CD4-positive, alpha-beta T cell (primary cell): ENCODE measurements around the gene ZC3H13. TPM values are rescaled to one million over a fixed set of nuclear protein-coding genes. Genes with fewer than 3 reads are reported as not detected.

Experiments used
- ATAC-seq: fragments of 200-7000 bp; cut with Tn5 transposase; one replicate; pipeline ENCODE4 v1.10.0; 2022; ENCODE audit warnings: mild to moderate bottlenecking; ENCODE audit not compliant: poor library complexity
- CTCF ChIA-PET: fragments of 350-600 bp; sonication (Branson Sonifier 250); formaldehyde crosslinking; loops from one replicate; lab custom pipeline; 2021; ENCODE audit warnings: antibody characterized with exemption, inconsistent platforms; lab: Charles Lee
- POLR2A ChIA-PET: fragments of 350-600 bp; sonication (Branson Sonifier 250); formaldehyde crosslinking; loops from one replicate; lab custom pipeline; 2021; ENCODE audit warnings: antibody characterized with exemption, inconsistent platforms; lab: Charles Lee
- DNase-seq, 14 experiments: peaks; one replicate each; pipeline ENCODE4 v3.0.0-alpha.2; 2013 to 2020; ENCODE audit warnings: mixed read lengths in 2 of 14
- H3K27ac ChIP-seq, 2 donors: one replicate each; pipeline versions ENCODE4 v1.5.1 to v1.7.0; 2013; ENCODE audit warnings: low read length in 2 of 2, low read depth in 1 of 2, mild to moderate bottlenecking in 1 of 2
- H3K27me3 ChIP-seq, 2 experiments: 1 replicate in 1 of 2; 2 replicates in 1 of 2; pipeline versions ENCODE4 v1.6.1 to v1.7.0; 2013; ENCODE audit warnings: low read length in 2 of 2, control low read depth in 1 of 2, mild to moderate bottlenecking in 1 of 2, moderate library complexity in 1 of 2; ENCODE audit not compliant: insufficient read depth in 2 of 2, control insufficient read depth in 1 of 2
- H3K36me3 ChIP-seq: one replicate; pipeline ENCODE4 v1.6.1; 2013; ENCODE audit warnings: low read length, control low read depth; ENCODE audit not compliant: insufficient read depth
- H3K4me1 ChIP-seq: one replicate; pipeline ENCODE4 v1.6.1; 2013; ENCODE audit warnings: low read length, control low read depth; ENCODE audit not compliant: insufficient read depth
- H3K4me3 ChIP-seq: one replicate; pipeline ENCODE4 v1.5.1; 2013; ENCODE audit warnings: mild to moderate bottlenecking, low read length, moderate library complexity
- H3K9me3 ChIP-seq, 2 experiments: 1 replicate in 1 of 2; 2 replicates in 1 of 2; pipeline versions ENCODE4 v1.6.1 to v1.7.0; 2013; ENCODE audit warnings: low read length in 2 of 2, mild to moderate bottlenecking in 2 of 2, control low read depth in 1 of 2, moderate library complexity in 1 of 2; ENCODE audit not compliant: control insufficient read depth in 1 of 2, insufficient read depth in 1 of 2
- H3K27ac Mint-ChIP-seq: one replicate; pipeline ENCODE4 v1.8.0; 2020; ENCODE audit warnings: mixed read lengths
- H3K27me3 Mint-ChIP-seq: one replicate; pipeline ENCODE4 v1.8.0; 2021; ENCODE audit warnings: mixed read lengths
- H3K36me3 Mint-ChIP-seq: one replicate; pipeline ENCODE4 v1.8.0; 2021; ENCODE audit warnings: low read depth, mixed read lengths
- H3K4me1 Mint-ChIP-seq: one replicate; pipeline ENCODE4 v1.8.0; 2021; ENCODE audit warnings: low read depth, mixed read lengths
- H3K4me3 Mint-ChIP-seq: one replicate; pipeline ENCODE4 v1.8.0; 2020; ENCODE audit warnings: mild to moderate bottlenecking, mixed read lengths
- H3K9me3 Mint-ChIP-seq: one replicate; pipeline ENCODE4 v1.8.0; 2020; ENCODE audit warnings: mixed read lengths
- intact Hi-C, 2 experiments: fragments of 100-400 bp; cut with DNase I in 1 of 2; cut with micrococcal nuclease in 1 of 2; formaldehyde crosslinking; loops; one replicate each; pipeline versions ENCODE4 v1.15.1 to v1.9.0; 2023 to 2025; cut with DNase I, micrococcal nuclease
- total RNA-seq, 174 experiments: library from RNA in 2 of 174; stranded (reverse) in 2 of 174; gene quantifications; one replicate each; pipeline ENCODE4 v1.2.3 and lab custom pipeline; 2021 to 2026
- TF ChIP-seq, protein P1 (sequence below): fragments of 200-600 bp; IDR thresholded peaks from one replicate; pipeline ENCODE4 v1.8.0; 2022; ENCODE audit warnings: antibody characterized with exemption, mild to moderate bottlenecking

ZC3H13 gene
- total RNA-seq, 2 experiments from 2014 or later: 36.5 to 43.8 TPM

DNA sequence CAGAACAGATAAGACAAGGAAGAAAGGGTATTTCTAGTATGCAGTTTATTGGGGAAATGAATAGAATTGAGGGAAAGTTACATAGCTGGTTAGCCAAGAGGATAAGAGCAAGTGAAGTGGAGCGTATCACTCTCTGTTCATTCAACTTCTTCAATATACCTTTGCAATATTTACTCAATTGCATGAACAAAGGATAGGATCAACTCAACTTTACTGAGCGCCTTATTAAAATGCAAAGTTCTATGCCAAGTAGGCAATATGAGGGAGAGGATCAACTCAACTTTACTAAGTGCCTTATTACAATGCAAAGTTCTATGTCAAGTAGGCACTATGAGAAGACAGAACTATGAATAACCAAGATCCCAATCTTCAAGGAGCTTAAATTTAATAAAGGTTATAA is 43.9 kb downstream of the ZC3H13 start:
- ChIA-PET CTCF (no interaction called here), POLR2A (no interaction called here)
- no peak overlapping the region for H3K4me3 ChIP-seq
- no peaks in the 10 kb centered on the region for H3K4me1 Mint-ChIP-seq
- DNase-seq: no peak
- no peak overlapping the region for H3K4me3 Mint-ChIP-seq
- H3K36me3 Mint-ChIP-seq: peaks cover 79% of the 10 kb centered on the region
- TF ChIP-seq, protein P1, sequence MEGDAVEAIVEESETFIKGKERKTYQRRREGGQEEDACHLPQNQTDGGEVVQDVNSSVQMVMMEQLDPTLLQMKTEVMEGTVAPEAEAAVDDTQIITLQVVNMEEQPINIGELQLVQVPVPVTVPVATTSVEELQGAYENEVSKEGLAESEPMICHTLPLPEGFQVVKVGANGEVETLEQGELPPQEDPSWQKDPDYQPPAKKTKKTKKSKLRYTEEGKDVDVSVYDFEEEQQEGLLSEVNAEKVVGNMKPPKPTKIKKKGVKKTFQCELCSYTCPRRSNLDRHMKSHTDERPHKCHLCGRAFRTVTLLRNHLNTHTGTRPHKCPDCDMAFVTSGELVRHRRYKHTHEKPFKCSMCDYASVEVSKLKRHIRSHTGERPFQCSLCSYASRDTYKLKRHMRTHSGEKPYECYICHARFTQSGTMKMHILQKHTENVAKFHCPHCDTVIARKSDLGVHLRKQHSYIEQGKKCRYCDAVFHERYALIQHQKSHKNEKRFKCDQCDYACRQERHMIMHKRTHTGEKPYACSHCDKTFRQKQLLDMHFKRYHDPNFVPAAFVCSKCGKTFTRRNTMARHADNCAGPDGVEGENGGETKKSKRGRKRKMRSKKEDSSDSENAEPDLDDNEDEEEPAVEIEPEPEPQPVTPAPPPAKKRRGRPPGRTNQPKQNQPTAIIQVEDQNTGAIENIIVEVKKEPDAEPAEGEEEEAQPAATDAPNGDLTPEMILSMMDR: no peak
- H3K27me3 ChIP-seq: no peaks in the 10 kb centered on the region
- peaks cover 48% of the 10 kb centered on the region for H3K36me3 ChIP-seq
- ATAC-seq: no peak
- no peak overlapping the region for H3K27ac Mint-ChIP-seq
- H3K9me3 Mint-ChIP-seq: no peaks in the 10 kb centered on the region
- H3K4me1 ChIP-seq: no peaks in the 10 kb centered on the region
- intact Hi-C loops: no loop called here
- H3K27me3 Mint-ChIP-seq: no peaks in the 10 kb centered on the region
- H3K27ac ChIP-seq: no peak overlapping the region
- H3K9me3 ChIP-seq: no peaks in the 10 kb centered on the region

DNA sequence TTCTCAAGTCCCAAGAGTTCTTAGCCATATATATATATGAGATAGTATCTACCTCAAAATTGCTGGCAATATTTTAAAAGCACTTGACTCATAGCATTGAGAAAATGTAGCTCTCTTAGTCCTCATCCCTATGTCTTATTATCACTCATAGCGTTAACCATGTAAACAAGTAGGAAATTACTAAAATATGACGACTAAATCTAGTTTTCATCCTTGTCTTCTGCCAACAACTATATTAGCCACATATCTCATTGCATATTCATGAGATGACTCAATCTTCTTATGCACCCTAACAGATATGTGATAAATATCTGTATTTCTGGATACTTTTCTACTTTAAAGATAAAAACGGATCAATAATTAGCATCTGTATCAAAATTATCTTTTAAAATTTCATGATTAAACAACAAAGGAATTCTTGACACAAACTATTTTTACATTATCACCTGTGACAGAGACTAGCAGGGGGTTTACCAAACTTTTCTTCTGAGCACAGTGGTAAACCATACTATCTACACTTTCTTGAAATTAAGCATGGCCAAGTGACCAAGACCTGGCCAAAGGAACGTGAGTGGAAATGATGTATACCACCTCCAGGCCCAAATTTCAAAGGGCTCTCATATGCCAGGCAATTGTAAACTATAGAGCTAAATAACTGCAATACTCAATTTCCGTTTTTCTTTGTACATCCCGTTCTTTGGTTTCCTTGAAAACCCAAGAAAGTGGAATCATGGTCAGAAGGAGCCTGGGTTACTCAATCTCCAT is 45.7 kb downstream of the ZC3H13 start:
- peaks cover 6% of the 10 kb centered on the region for H3K4me1 Mint-ChIP-seq
- ATAC-seq (no peak), DNase-seq (no peak)
- Histone ChIP-seq H3K27me3 (no peaks in the 10 kb centered on the region), H3K9me3 (no peaks in the 10 kb centered on the region), H3K4me3 (no peak overlapping the region), H3K4me1 (no peaks in the 10 kb centered on the region), H3K36me3 (peaks cover 58% of the 10 kb centered on the region), H3K27ac (no peak overlapping the region)
- ChIA-PET POLR2A (no interaction called here), CTCF (no interaction called here)
- H3K27ac Mint-ChIP-seq: no peak overlapping the region
- no peak overlapping the region for H3K4me3 Mint-ChIP-seq
- H3K36me3 Mint-ChIP-seq: peaks cover 90% of the 10 kb centered on the region
- TF ChIP-seq, protein P1: no peak
- intact Hi-C loops: no loop called here
- H3K9me3 Mint-ChIP-seq: no peaks in the 10 kb centered on the region
- no peaks in the 10 kb centered on the region for H3K27me3 Mint-ChIP-seq

DNA sequence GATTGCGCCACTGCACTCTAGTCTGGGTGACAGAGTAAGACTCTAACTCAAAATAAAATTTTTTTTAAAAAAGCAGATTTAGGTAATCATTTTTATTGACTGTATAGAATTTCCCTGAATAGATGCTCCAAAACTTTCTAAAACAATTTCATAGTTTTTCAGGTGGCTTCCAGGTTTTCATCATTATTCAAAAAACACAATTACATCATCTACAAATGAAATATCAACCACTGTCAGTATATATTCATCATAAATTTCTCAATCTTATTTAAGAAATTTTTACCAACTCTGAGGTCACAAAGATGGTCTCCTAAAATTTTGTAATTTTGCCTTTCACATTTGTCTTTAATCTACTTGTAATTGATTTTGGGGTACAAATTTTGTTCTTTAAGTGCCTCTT is 48.1 kb downstream of the ZC3H13 start:
- ChIA-PET CTCF (no interaction called here), POLR2A (no interaction called here)
- H3K4me3 Mint-ChIP-seq: no peak overlapping the region
- peaks cover 62% of the 10 kb centered on the region for H3K36me3 ChIP-seq
- H3K27me3 ChIP-seq: no peaks in the 10 kb centered on the region
- ATAC-seq (no peak), DNase-seq (no peak)
- peaks cover 97% of the 10 kb centered on the region for H3K36me3 Mint-ChIP-seq
- no peak overlapping the region for H3K27ac ChIP-seq
- H3K9me3 ChIP-seq: no peaks in the 10 kb centered on the region
- no peak overlapping the region for H3K4me3 ChIP-seq
- peaks cover 6% of the 10 kb centered on the region for H3K4me1 Mint-ChIP-seq
- H3K9me3 Mint-ChIP-seq: no peaks in the 10 kb centered on the region
- no peaks in the 10 kb centered on the region for H3K4me1 ChIP-seq
- intact Hi-C loops: no loop called here
- TF ChIP-seq, protein P1: no peak
- H3K27me3 Mint-ChIP-seq: no peaks in the 10 kb centered on the region
- no peak overlapping the region for H3K27ac Mint-ChIP-seq
